ENCODE results near the gene JUN. TPM values are rescaled to one million over a fixed set of nuclear protein-coding genes. Genes with fewer than 3 reads are reported as not detected.

The JUN gene
- total and polyA plus RNA-seq, 2 experiments from 2014 or later = 189 to 351 TPM

GRCh38 chr1:58754683-58755467 is 29.0 kb downstream of the JUN start:
- Histone ChIP-seq H4K20me1 (ENCODE audit: insufficient read depth, poor library complexity, severe bottlenecking) (no peaks in the 10 kb centered on the region), H3K4me3 (no peak overlapping the region), H3K27ac (peak overlapping the region; percentile 25), H3K4me2 (no peak overlapping the region), H3K9me3 (ENCODE audit: low read depth) (no peaks in the 10 kb centered on the region), H3K27me3 (no peaks in the 10 kb centered on the region), H3K36me3 (replicated peaks; ENCODE audit: insufficient read depth, low read depth) (no peaks in the 10 kb centered on the region), H3K4me1 (ENCODE audit: insufficient read depth) (no peaks in the 10 kb centered on the region), H2AFZ (no peak overlapping the region), H3K9me2 (replicated peaks; ENCODE audit: insufficient read depth) (no peaks in the 10 kb centered on the region), H3K79me2 (no peaks in the 10 kb centered on the region)
- WGBS (ENCODE audit: low lambda C conversion rate, missing lambda C conversion rate) = 73% methylated on average over 7 of the region's 7 CpGs
- TF ChIP-seq EZH2phosphoT487 (IDR thresholded peaks at IDR 0.05; ENCODE audit: low read depth, severe bottlenecking, unreplicated experiment) = no peak
- no peak for TF ChIP-seq CTCF (IDR thresholded peaks at IDR 0.05; ENCODE audit: poor library complexity)
- no peak for TF ChIP-seq EZH2 (IDR thresholded peaks at IDR 0.05; ENCODE audit: borderline replicate concordance)
- no peak for DNase-seq (ENCODE audit: low spot score)

GRCh38 chr1:58754073-58754613 is 29.7 kb downstream of the JUN start:
- Histone ChIP-seq H2AFZ (no peak overlapping the region), H3K27me3 (no peaks in the 10 kb centered on the region), H3K4me1 (ENCODE audit: insufficient read depth) (no peaks in the 10 kb centered on the region), H3K79me2 (no peaks in the 10 kb centered on the region), H3K4me2 (no peak overlapping the region), H3K9me3 (ENCODE audit: low read depth) (no peaks in the 10 kb centered on the region), H3K9me2 (replicated peaks; ENCODE audit: insufficient read depth) (no peaks in the 10 kb centered on the region), H4K20me1 (ENCODE audit: insufficient read depth, poor library complexity, severe bottlenecking) (no peaks in the 10 kb centered on the region), H3K36me3 (replicated peaks; ENCODE audit: insufficient read depth, low read depth) (no peaks in the 10 kb centered on the region), H3K27ac (no peak overlapping the region), H3K4me3 (no peak overlapping the region)
- WGBS (ENCODE audit: low lambda C conversion rate, missing lambda C conversion rate) = 78% methylated on average over 3 of the region's 3 CpGs
- no peak for DNase-seq (ENCODE audit: low spot score)
- TF ChIP-seq EZH2 (IDR thresholded peaks at IDR 0.05; ENCODE audit: borderline replicate concordance) (no peak), CTCF (IDR thresholded peaks at IDR 0.05; ENCODE audit: poor library complexity) (no peak), EZH2phosphoT487 (IDR thresholded peaks at IDR 0.05; ENCODE audit: low read depth, severe bottlenecking, unreplicated experiment) (no peak)

- Histone ChIP-seq H3K4me2 (no peak overlapping the region), H3K27me3 (no peaks in the 10 kb centered on the region), H3K27ac (no peak overlapping the region), H3K9me3 (ENCODE audit: low read depth) (no peaks in the 10 kb centered on the region), H4K20me1 (ENCODE audit: insufficient read depth, poor library complexity, severe bottlenecking) (no peaks in the 10 kb centered on the region), H3K4me3 (no peak overlapping the region), H3K9me2 (replicated peaks; ENCODE audit: insufficient read depth) (no peaks in the 10 kb centered on the region), H3K36me3 (replicated peaks; ENCODE audit: insufficient read depth, low read depth) (no peaks in the 10 kb centered on the region), H3K79me2 (no peaks in the 10 kb centered on the region), H3K4me1 (ENCODE audit: insufficient read depth) (no peaks in the 10 kb centered on the region), H2AFZ (no peak overlapping the region)
- DNase-seq (ENCODE audit: low spot score) = no peak
- whole genome bisulfite sequencing (ENCODE audit: low lambda C conversion rate, missing lambda C conversion rate) = 85% methylated on average over 4 of the region's 4 CpGs
- TF ChIP-seq EZH2 (IDR thresholded peaks at IDR 0.05; ENCODE audit: borderline replicate concordance) = no peak
- no peak for TF ChIP-seq EZH2phosphoT487 (IDR thresholded peaks at IDR 0.05; ENCODE audit: low read depth, severe bottlenecking, unreplicated experiment)
- TF ChIP-seq CTCF (IDR thresholded peaks at IDR 0.05; ENCODE audit: poor library complexity) = no peak
Observed at GRCh38 chr1:58753431-58753866, 30.4 kb downstream of the JUN start.
